Brain pericyte (primary cell): ENCODE data around the gene SLC2A6.

Experiments
- DNase-seq: peaks from one replicate; pipeline ENCODE4 v3.0.0-alpha.2; 2012; ENCODE audit warnings: low read depth, low spot score

SLC2A6 gene, protein sequence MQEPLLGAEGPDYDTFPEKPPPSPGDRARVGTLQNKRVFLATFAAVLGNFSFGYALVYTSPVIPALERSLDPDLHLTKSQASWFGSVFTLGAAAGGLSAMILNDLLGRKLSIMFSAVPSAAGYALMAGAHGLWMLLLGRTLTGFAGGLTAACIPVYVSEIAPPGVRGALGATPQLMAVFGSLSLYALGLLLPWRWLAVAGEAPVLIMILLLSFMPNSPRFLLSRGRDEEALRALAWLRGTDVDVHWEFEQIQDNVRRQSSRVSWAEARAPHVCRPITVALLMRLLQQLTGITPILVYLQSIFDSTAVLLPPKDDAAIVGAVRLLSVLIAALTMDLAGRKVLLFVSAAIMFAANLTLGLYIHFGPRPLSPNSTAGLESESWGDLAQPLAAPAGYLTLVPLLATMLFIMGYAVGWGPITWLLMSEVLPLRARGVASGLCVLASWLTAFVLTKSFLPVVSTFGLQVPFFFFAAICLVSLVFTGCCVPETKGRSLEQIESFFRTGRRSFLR

DNA sequence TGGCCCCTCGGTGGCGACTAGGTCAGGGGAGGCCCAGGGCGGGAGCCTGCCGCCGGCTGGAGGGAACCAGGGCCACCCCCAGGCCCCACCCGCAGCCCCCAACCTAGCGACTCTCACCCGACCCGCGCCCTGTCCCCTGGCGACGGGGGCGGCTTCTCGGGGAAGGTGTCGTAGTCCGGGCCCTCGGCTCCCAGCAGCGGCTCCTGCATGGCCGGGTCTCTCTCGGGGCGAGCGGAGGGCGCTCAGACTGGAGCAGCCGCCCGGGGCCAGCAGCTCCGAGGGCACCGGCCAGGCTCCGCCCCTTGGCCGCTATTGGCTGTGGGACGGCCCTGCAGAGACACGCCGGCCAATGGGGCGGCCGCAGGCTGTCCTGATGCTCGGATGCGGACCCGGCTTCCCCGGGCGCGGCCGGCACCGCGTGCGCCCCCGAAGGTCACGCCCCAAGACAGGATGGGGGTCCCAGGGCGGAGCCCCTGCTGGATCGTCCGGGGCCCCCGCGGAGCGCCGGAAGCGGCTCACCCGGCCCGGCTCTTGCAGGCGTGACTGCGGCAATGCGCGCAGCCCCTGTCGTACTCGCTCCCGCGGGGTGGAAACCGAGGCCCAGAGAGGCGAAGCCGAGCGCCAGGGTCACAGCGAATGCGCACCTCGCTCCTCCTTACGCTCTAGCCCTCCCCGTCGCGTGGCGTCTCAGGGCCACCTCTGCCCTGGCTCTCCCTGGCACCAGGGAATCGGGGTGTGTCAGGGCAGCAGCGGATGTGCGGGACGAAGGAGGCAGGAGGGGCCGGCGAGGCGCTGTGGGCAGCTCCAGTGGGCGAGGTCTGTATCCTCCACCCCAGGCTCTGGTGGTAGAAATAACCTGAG, at the start of gene SLC2A6:
Gene SLC2A6 (minus strand): TSS at position 249 of the 861 bp plus-strand sequence. CDS start 40 bp downstream, at position 209.
- no peak for DNase-seq

DNA sequence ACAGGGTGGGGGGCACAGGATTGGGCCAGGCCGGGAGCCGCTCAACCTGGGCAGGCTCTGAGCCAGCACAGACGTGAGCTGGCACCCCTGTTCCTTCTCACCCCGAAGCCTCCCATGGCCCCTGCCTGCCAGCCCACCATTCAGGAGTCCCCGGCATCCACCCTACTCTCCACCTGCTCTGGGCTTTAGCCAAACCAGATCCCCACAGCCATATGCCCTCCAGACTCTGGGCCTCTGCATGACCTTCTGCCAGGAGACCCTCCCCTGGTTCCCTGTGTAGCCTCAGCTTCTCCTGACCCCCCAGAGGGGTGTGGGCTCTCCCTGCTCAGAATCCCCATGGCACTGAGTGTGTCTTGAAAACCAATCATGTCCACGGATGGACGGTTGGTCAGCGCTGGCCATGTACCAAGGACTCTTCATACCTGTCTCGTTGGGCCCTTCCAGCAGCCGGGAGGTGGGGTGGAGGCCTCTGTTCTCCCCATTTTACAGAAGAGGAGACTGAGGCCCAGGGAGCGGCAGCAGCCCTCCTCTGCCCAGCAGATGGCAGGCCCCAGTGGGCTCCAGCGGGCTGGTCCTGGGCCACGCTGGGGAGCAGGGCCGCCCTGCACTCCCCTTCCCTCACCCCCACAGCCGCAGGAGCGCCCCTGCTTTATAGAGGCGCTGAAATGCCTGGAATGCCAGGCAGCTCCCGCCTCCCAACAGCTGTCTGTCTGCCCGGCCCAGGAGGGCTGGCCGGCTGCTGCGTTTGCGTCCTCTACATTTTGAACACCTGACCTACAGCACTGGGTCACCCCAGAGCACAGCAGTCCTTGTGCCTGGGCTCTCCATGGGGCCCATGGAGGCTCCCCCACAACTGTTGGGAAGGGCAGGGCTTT, 49.3 kb upstream of the SLC2A6 start:
- DNase-seq: no peak

DNA sequence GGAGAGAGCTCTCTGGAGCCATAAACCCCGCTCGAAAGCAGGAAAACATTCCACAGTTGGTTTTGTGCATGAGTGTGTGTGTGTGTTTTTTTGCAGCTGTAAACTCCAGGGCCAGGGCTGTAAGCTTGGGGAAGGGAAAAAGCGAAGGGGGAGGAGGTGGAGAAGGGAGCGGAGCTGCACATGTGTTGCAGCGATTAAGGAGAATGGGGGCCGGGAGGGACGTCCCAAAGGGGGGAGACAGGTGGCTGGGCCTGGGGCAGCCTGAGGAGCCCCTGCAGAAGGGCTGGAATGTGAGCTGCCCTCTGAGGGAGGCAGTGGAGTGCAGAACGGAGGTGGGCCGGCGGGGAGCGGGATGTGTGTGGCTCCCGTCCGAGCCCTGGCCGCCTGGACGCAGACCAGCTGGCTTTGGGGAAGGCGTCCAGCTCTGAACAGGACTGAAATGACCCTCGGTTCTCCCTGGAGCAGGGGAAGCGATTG, 48.6 kb upstream of the SLC2A6 start:
- DNase-seq: no peak

DNA sequence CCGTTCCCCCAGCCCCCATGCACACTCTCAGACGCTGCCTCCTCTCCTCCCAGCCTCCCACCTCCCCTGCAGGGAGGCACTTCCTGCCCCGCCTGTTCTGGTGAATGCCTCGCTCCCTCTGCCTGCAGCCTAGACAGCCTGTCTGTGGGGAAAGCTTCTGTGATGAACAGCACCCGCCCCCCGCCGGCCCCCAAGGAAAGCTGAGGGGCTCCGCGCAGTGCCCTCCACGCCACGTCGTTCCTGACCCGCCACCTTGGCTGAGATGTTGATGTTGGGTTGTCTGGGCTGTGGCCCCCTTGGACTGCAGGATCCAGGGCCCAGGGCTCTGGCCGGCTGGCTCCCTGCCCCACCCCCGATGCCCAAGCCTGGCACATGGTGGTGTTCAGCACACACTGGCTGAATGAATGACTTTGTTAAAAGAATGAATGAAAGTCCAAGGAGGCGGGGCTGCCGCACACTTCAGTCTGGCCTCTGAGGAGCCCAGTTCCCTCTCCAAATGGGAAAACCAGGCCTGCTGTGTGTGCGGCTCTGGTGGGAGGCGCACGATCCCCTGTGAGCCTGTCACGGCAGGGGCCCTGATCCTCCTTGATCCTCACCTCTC, 47.9 kb upstream of the SLC2A6 start:
- DNase-seq: no peak

DNA sequence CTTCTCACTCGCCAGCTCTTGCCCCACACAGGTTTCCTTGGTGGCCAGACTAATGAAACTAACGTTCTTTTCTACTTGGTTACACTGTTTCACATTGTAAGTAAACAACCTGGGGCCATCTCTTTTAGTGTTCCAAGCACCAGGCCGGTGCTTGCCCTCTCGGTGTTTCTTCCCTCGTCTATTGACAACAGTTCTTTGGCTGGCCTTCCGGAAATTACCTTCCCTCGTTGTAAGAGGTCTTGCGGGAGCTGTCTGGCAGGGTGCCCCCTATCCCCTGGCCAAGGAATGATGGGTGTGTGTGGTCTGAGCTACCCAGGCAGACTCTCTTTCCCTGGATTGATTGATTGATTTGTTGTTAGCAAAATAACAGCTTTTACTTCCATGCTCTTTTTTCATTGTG, 46.8 kb upstream of the SLC2A6 start:
- DNase-seq: no peak

DNA sequence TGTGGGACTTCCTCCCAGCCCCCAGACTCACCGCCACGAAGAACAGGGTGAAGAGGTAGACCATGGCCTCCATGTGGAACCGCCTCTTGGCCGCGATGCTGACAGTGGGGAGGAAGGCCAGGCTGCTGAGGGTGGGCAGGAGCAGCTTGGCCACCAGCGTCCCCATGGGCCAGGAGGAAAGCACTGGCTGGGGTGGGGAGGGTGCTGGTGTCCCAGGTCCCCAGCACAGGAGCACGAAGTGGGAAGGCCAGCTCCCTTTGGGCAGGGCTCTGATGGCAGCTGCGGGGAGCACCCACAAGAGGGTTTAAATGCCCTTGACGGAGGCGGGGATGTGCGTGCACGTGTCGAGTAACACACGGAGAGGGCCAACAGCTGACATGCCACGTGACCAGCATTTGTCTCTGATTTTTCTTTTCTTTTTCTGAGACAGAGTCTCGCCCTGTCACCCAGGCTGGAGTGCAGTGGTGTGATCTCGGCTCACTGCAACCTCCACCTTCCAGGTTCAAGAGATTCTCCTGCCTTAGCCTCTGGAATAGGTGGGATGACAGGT, 45.9 kb upstream of the SLC2A6 start, which contains the start of gene MYMK:
Gene MYMK (minus strand): TSS at position 281 of the 550 bp plus-strand sequence. CDS start 115 bp downstream, at position 166.
- no peak for DNase-seq

DNA sequence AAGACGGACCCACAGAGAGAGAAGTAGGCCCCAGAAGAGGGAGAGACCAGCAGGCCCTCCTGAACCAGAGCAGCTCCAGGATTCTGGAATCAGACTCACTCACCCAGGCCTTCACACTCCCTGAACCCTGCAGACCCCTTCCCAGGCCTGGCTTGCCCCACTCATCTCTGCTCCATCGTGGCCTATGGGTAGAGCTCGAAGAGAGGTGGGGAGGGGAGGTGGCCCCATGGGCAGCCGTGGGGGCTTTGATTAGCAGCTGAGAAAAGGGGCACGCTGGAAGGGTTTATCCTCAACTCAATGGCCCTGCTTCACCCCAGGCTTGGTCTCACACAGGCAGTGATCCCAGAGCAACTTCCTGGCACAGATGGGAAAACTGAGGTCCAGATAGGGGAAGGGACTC, 45.2 kb upstream of the SLC2A6 start:
- no peak for DNase-seq

DNA sequence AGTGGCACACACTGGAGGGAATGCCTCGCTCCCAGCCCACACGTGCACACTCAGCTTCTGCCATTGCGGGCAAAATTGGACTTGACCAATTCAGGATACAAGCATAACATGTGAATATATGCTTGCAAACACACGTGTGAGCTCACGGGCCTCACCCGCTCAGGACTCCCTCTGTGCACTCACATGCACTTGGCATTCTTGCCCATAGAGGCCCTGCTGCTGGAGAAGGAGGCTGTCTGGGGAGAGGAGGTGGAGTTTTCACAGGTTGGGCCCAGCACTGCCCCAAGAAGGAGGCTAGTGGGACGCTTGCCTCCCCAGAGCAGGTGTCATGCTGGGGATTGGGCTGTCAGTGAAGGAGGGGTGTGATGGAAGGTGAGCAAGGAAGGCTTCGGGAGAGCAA, 44.2 kb upstream of the SLC2A6 start:
- no peak for DNase-seq

DNA sequence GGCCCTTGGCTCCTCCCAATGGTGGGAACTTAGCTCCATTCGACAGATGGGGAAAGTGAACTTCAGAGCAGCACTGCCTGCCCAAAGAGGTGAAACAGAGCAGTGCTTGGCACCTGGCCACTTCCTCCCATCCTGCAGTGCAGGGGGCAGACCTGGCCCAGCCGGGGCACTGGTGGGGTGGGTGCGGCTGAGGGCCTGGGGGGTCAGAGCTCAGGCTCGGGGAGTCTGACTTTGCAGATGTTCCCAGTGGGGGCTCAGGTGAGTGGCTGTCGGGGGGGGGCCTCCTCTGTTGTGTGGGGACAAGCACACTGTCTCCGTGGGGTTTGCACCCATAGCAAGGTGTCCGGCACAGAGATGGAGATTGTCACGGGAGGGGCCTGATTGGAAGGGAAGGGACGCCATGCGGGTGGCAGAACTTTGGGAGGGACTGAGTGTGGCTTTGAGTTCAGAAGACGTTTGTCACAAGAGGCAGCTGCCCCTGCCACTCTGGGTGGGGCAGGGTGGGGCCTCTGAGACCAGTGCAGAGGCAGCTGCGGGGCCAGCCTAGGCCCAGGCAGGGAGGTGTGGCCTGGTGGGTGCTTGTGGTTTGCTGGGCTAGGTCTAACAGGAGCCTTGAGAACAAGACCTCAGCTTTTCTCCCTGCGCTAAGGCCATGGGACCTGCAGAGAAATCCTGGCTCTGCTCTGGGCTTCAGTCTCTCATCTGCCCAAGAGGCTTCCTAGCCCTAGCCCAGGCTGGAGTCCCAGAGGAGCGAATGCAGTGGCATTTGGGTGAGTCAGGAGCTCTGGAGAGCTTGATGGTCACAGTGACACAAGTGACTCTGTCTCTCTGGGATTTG, 43.4 kb upstream of the SLC2A6 start:
- DNase-seq: no peak

DNA sequence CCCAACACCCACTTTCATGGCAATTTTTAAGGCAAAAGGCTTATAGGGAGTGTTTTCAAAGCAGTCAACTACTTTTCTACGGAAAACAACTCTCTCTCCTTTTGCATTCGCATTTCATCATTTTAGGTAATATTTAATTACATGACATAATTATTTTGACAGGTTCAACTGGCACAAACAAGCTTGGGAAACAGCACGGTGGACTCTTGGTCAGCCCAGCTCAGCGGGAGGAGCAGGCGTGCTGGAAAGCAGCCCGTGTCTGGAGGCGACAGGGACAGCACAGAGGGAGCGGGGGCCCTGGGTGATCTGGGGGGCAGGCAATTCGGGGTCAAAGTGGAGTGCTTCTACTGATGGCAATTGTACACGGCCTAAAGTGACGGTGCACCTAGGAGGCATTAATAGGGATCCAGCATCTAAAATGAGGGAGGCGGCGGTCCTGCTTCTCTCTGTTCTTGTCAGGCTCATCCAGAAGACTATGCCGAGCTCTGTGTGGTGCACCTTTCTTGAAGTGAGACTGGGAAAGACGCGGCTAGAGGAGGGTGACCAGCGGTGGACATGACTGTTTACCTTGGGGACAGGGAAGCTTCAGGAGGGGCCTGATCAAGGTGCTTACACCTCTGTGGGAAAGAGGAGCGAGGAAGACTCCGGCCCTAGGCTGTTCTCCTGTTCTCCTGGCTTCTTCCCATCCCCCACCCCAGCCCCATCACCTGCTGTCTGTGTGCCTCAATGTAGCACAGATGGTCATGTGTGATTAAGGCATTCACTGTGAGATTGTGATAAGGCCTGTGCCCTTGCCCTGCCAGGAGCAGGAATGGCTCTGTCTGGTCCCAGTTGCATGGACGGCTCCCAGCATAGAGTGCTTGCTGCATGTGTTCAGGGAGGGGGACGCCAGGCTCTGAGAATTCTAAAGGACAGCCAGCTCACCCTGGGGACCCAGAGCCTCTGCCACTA, 42.5 kb upstream of the SLC2A6 start:
- DNase-seq: no peak

DNA sequence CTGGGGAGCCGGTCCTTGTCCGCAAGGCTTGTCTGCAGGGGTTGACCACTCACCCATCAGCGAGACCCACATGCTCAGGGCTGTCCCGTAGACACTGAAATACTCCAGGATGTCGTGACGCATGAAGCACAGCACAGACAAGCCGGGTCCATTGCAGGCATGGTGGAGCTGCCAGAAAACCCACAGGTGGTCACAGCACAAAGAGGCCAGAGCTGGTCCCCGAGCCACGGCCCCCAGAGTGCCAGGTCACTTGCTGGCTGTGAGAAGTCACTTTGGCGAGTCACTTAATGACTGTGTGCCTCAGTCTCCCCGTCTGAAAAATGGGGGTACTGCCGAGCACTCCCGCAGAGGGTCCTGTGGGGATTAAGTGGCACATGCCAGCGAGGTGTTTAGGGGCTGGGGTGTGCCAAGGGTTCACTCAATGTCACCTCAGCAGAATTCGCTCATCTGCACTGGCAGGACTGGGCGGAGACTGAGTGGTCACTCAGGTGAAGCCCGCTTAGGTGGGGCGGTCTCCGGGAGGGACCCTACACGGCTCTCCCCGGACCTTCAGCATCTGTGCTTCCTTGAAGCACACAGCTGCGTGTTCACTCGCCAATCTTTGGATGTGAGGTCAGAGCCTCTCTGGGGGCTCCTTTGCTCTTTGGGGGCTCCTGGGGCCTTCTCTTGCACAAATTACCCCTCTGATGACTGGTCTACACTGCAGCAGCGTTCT, 41.4 kb upstream of the SLC2A6 start:
- no peak for DNase-seq

DNA sequence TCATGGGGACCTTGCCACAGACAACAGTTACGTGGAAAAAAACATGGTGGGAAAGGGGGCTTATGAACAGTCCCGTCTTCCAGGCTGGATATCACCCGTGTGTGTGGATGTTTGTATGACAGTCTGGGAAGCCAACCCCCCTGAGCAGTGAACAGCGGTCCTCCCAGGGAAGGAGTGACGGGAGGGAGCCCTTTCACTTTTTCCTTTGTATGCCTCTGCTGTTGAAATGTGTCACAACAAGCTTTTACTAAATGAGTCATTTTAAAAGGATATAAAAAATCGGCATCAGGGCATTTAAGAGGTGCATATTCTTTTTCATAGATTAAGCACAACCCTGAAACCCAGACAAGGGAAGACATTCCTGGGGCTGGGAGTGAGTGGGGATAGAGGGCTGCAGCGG, 40.8 kb upstream of the SLC2A6 start:
- DNase-seq: no peak

DNA sequence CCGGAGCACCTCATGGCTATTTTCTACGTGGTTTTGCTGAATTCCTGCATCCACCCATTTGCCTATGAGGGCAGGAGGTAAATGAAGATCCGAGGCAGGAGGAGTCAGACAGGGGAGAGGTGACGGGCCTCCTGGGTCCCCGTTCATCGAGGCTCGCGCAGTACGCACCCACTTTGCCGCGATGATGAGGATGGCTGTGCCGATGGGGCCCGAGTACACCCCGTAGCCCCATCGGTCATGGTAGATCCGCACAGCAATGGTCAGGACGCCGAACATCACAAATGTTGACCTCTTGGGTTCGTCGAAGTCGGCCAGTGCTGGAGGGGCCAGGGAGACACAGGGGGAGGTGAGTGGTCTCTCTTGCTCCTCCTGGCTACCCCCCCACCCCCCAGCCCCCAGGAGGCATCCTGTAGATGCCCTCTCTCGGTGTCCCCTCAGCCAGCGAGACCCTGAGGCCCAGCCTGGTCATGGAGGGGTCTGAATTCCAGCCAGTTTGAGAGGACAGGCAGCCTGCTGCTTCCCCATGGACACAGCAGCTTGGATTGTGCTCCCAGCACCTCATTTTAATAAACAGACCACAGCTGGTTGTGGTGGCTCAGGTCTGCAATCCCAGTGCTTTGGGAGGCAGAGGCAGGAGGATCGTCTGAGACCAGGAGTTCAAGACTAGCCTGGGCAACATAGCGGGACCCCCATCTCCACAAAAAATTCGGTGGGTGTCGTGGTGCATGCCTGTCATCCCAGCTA, 40.0 kb upstream of the SLC2A6 start:
- no peak for DNase-seq

DNA sequence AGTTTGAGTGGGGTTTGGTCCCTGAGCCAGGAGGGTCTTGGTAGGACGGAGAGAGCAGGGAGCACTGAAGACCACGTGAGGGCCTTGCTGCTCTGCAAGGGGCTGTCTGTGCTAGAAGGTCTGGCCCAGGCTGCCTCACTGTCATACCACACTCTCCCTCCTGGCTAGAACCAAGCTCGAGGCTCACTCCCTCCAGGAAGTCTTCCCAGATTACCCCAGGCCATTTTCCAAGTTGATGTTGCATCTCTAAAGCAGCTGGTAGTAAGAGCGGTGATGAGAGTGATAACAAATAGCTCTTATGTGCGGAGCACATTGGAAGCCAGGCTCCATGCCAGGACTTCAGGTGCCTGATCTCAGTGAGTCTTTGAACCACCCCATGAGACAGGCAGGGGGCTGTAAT, 39.3 kb upstream of the SLC2A6 start:
- no peak for DNase-seq

DNA sequence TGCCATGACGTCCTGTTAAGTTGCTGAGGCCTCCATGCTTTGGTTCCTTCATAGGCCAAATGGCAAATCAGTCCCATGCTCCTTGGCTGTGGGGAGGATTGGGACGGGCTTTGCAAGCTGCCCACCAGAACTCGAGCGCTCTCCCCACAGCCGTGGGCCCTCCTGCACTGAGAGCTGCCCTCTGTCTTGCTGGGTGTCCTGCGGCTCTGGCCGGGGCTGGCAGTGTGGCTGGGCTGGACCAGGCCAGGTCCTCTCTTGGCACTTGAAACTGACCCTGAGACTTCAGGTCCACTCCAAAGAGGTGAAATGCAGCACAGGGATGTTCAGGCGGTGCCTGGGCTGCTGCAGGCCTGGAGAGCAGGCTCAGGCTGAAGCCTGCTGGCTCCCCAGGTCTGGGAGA, 38.8 kb upstream of the SLC2A6 start:
- DNase-seq: no peak

DNA sequence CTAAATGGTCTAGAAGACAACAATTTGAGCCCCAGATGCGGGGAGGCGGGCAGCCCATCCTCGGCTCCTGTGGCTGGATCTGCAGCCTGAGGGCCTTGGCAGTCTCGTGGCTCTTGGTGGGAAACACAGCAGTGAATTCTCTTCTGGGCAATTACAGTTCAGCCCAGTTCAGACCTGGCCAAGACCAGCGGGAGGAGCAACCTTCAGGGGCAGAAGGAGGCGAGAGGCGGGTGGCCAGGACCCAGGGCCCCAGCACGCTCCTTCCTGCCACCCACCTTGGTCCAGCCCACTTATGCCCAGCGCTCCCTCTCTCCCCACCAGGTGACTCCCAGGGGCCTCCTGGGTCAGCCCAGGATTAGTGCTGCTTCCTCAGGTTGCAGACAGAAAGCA, 38.1 kb upstream of the SLC2A6 start:
- no peak for DNase-seq

DNA sequence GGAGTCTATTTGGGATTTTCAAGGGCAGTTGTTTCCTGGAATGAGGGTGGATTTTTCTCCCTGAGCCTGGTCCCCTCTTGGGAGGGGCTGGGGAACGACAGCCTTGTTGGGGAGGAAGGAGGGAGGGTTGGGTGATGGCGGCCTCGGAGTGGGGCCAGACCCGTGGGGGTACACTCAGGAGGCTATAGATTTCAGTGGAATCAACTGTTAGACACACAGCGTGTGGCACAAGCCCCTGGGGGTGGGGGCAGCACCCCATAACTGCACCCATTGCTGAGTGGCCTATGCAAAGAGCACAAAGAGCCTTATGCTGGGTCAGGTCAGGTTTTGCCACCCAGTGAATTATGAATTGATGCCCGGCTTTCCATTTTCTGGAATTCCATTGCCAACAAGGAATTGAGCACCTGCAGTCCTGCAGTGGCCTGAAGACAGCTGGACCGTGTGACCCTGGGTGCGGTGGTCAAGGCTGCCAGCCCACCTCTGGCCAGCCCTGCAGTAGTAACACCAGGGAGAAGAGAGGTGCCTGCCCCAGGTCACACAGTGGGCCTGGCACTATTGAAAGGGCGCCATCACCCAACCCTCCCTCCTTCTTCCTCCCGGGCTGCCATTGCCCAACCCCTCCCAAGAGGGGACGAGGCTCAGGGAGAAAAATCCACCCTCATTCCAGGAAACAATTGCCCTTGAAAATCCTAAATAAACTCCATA, 37.5 kb upstream of the SLC2A6 start:
- DNase-seq: no peak
